Neural progenitor cell (in vitro differentiated cells): ENCODE data around the gene MAD1L1. TPM values are rescaled to one million over a fixed set of nuclear protein-coding genes. Genes with fewer than 3 reads are reported as not detected.

Experiments used
- DNase-seq: peaks from one replicate; pipeline ENCODE4 v3.0.0-alpha.2; 2016; ENCODE audit warnings: low spot score
- H2AFZ ChIP-seq: fragments of 200-600 bp; sonication (generic); replicated peaks from 2 replicates; pipeline ENCODE4 v1.6.1; 2016; ENCODE audit warnings: antibody characterized with exemption
- H3F3A ChIP-seq: fragments of 200-600 bp; sonication (generic); 2 replicates; pipeline ENCODE4 v1.6.1; 2016; ENCODE audit warnings: antibody characterized with exemption, low read depth
- H3K27ac ChIP-seq: fragments of 200-600 bp; sonication (generic); 2 replicates; pipeline ENCODE4 v1.5.1; 2016; ENCODE audit warnings: mild to moderate bottlenecking
- H3K27me3 ChIP-seq: fragments of 200-600 bp; sonication (generic); 2 replicates; pipeline ENCODE4 v1.6.1; 2016; ENCODE audit warnings: mild to moderate bottlenecking, moderate library complexity
- H3K36me3 ChIP-seq: fragments of 200-600 bp; sonication (generic); 2 replicates; pipeline ENCODE4 v1.5.1; 2016
- H3K4me1 ChIP-seq: fragments of 200-600 bp; sonication (generic); 2 replicates; pipeline ENCODE4 v1.6.1; 2016; ENCODE audit warnings: mixed run types
- H3K4me2 ChIP-seq: fragments of 200-600 bp; sonication (generic); 2 replicates; pipeline ENCODE4 v1.6.1; 2016
- H3K4me3 ChIP-seq: fragments of 200-600 bp; sonication (generic); 2 replicates; pipeline ENCODE4 v1.5.1; 2016
- H3K79me2 ChIP-seq: fragments of 200-600 bp; sonication (generic); 2 replicates; pipeline ENCODE4 v1.6.1; 2016; ENCODE audit warnings: low read depth
- H3K9ac ChIP-seq: fragments of 200-600 bp; sonication (generic); 2 replicates; pipeline ENCODE4 v1.6.1; 2016
- H3K9me3 ChIP-seq: fragments of 200-600 bp; sonication (generic); 2 replicates; pipeline ENCODE4 v1.5.1; 2016; ENCODE audit warnings: low read depth
- H4K20me1 ChIP-seq: fragments of 200-600 bp; sonication (generic); 2 replicates; pipeline ENCODE4 v1.6.1; 2016; ENCODE audit warnings: low read depth
- H3K27ac Mint-ChIP-seq: 3 replicates; pipeline ENCODE4 v1.8.0; 2021; ENCODE audit warnings: mixed read lengths
- H3K27me3 Mint-ChIP-seq: 2 replicates; pipeline ENCODE4 v1.8.0; 2022; ENCODE audit warnings: low read depth, mild to moderate bottlenecking, inconsistent platforms, moderate library complexity, mixed read lengths; ENCODE audit not compliant: insufficient read depth
- H3K36me3 Mint-ChIP-seq: 3 replicates; pipeline ENCODE4 v1.8.0; 2021; ENCODE audit warnings: mixed read lengths
- H3K4me1 Mint-ChIP-seq: 3 replicates; pipeline ENCODE4 v1.8.0; 2021; ENCODE audit warnings: mixed read lengths
- H3K4me3 Mint-ChIP-seq: 3 replicates; pipeline ENCODE4 v1.8.0; 2021; ENCODE audit warnings: mild to moderate bottlenecking, moderate library complexity, mixed read lengths
- H3K9me3 Mint-ChIP-seq: 3 replicates; pipeline ENCODE4 v1.8.0; 2020; ENCODE audit warnings: mixed read lengths
- CTCF ChIP-seq: fragments of 200-600 bp; sonication (generic); IDR thresholded peaks from 2 replicates; pipeline ENCODE4 v1.5.1; 2017; ENCODE audit warnings: antibody characterized with exemption, mild to moderate bottlenecking
- EZH2 ChIP-seq: fragments of 200-600 bp; sonication (generic); IDR thresholded peaks from 2 replicates; pipeline ENCODE4 v1.6.1; 2017; ENCODE audit warnings: antibody characterized with exemption, mild to moderate bottlenecking, moderate library complexity
- EZH2phosphoT487 ChIP-seq: fragments of 200-600 bp; sonication (generic); IDR thresholded peaks from 2 replicates; pipeline ENCODE4 v1.6.1; 2017; ENCODE audit warnings: antibody characterized with exemption
- total RNA-seq: library from RNA; depleted of rRNA; stranded (reverse); fragments of >200 nt; gene quantifications from 2 replicates; pipeline ENCODE4 v1.2.3, GENCODE V29; 2015; ENCODE audit warnings: low replicate concordance

MAD1L1 gene
- total RNA-seq, 1 donor from 2014 or later, result 23.7 TPM

GRCh38 chr7:1949681-1950055 is 283.1 kb downstream of the MAD1L1 start:
- H3K79me2 ChIP-seq, result no peaks in the 10 kb centered on the region
- no peaks in the 10 kb centered on the region for H3K4me1 ChIP-seq
- H4K20me1 ChIP-seq, result no peaks in the 10 kb centered on the region
- Mint-ChIP-seq H3K27ac (no peak overlapping the region), H3K4me1 (peaks cover 2% of the 10 kb centered on the region), H3K9me3 (no peaks in the 10 kb centered on the region), H3K4me3 (no peak overlapping the region), H3K36me3 (no peaks in the 10 kb centered on the region), H3K27me3 (peaks cover 2% of the 10 kb centered on the region)
- no peak overlapping the region for H2AFZ ChIP-seq
- DNase-seq, result no peak
- TF ChIP-seq EZH2phosphoT487, result no peak
- TF ChIP-seq EZH2, result no peak
- no peak for TF ChIP-seq CTCF
- H3K27ac ChIP-seq, result no peak overlapping the region
- no peak overlapping the region for H3K9ac ChIP-seq
- H3K36me3 ChIP-seq, result no peaks in the 10 kb centered on the region
- H3K9me3 ChIP-seq, result no peaks in the 10 kb centered on the region
- H3F3A ChIP-seq, result no peaks in the 10 kb centered on the region
- no peak overlapping the region for H3K4me3 ChIP-seq
- no peak overlapping the region for H3K4me2 ChIP-seq
- H3K27me3 ChIP-seq, result no peaks in the 10 kb centered on the region

GRCh38 chr7:1948887-1949680 is 283.7 kb downstream of the MAD1L1 start:
- Mint-ChIP-seq H3K4me1 (peaks cover 5% of the 10 kb centered on the region), H3K27me3 (peaks cover 2% of the 10 kb centered on the region), H3K36me3 (no peaks in the 10 kb centered on the region), H3K27ac (no peak overlapping the region), H3K9me3 (no peaks in the 10 kb centered on the region), H3K4me3 (no peak overlapping the region)
- no peak overlapping the region for H2AFZ ChIP-seq
- H3K9me3 ChIP-seq, result no peaks in the 10 kb centered on the region
- H3K27me3 ChIP-seq, result no peaks in the 10 kb centered on the region
- no peaks in the 10 kb centered on the region for H3K79me2 ChIP-seq
- DNase-seq, result no peak
- no peaks in the 10 kb centered on the region for H3F3A ChIP-seq
- no peaks in the 10 kb centered on the region for H3K36me3 ChIP-seq
- no peaks in the 10 kb centered on the region for H4K20me1 ChIP-seq
- no peak overlapping the region for H3K4me3 ChIP-seq
- no peaks in the 10 kb centered on the region for H3K4me1 ChIP-seq
- no peak overlapping the region for H3K27ac ChIP-seq
- no peak overlapping the region for H3K4me2 ChIP-seq
- TF ChIP-seq EZH2phosphoT487 (no peak), CTCF (no peak), EZH2 (no peak)
- no peak overlapping the region for H3K9ac ChIP-seq

- peaks cover 3% of the 10 kb centered on the region for H3K4me1 ChIP-seq
- H3K27ac Mint-ChIP-seq, result no peak overlapping the region
- H3K9me3 ChIP-seq, result no peaks in the 10 kb centered on the region
- no peak for DNase-seq
- no peak overlapping the region for H3K4me3 ChIP-seq
- H3K79me2 ChIP-seq, result no peaks in the 10 kb centered on the region
- H3K27ac ChIP-seq, result no peak overlapping the region
- TF ChIP-seq CTCF, result no peak
- TF ChIP-seq EZH2, result no peak
- TF ChIP-seq EZH2phosphoT487, result no peak
- no peak overlapping the region for H3K9ac ChIP-seq
- H2AFZ ChIP-seq, result no peak overlapping the region
- H3K4me3 Mint-ChIP-seq, result no peak overlapping the region
- no peak overlapping the region for H3K4me2 ChIP-seq
- H3K4me1 Mint-ChIP-seq, result peaks cover 10% of the 10 kb centered on the region
- no peaks in the 10 kb centered on the region for H3K9me3 Mint-ChIP-seq
- no peaks in the 10 kb centered on the region for H3K36me3 ChIP-seq
- H4K20me1 ChIP-seq, result no peaks in the 10 kb centered on the region
- peaks cover 2% of the 10 kb centered on the region for H3K27me3 Mint-ChIP-seq
- H3K36me3 Mint-ChIP-seq, result no peaks in the 10 kb centered on the region
- no peaks in the 10 kb centered on the region for H3K27me3 ChIP-seq
- H3F3A ChIP-seq, result peaks cover 1% of the 10 kb centered on the region
These were observed 284.4 kb downstream of the MAD1L1 start for GRCh38 chr7:1948301-1948796.
